Endothelial cell of umbilical vein (primary cell): ENCODE measurements around the gene C1orf226. TPM values are rescaled to one million over a fixed set of nuclear protein-coding genes. Genes with fewer than 3 reads are reported as not detected.

Source experiments
- BruUV-seq: library from RNA; stranded (reverse); fragments of 400-500 nt; replicated peaks from 2 replicates; lab custom pipeline; 2021; lab: Mats Ljungman, UMichigan
- CTCF ChIA-PET: fragments of 300-600, 350-600 bp; sonication (Branson Sonifier 250); formaldehyde crosslinking; loops from one replicate; lab custom pipeline; 2021; ENCODE audit warnings: antibody characterized with exemption, inconsistent platforms; lab: Charles Lee
- POLR2A ChIA-PET: fragments of 300-600, 350-600 bp; sonication (Branson Sonifier 250); formaldehyde crosslinking; loops from one replicate; lab custom pipeline; 2021; ENCODE audit warnings: antibody characterized with exemption, inconsistent platforms; lab: Charles Lee
- DNase-seq: peaks from one replicate; pipeline ENCODE4 v3.0.0-alpha.2; 2011; ENCODE audit warnings: low read depth, low spot score
- FAIRE-seq: peaks from 2 replicates; lab custom pipeline; 2011; peaks lifted over from hg19 to GRCh38; lab: Jason Lieb, UNC
- H2AFZ ChIP-seq: 2 replicates; pipeline ENCODE4 v1.6.0; 2012; ENCODE audit warnings: low read depth, low read length, control low read depth, inconsistent platforms
- H3K27ac ChIP-seq: 2 replicates; pipeline ENCODE4 v1.5.1; 2011; ENCODE audit warnings: low read depth, mild to moderate bottlenecking, control low read depth, low read length, moderate library complexity; ENCODE audit not compliant: insufficient read depth
- H3K27me3 ChIP-seq, 2 experiments: 2 replicates each; pipeline versions ENCODE4 v1.6.0 to v1.6.1; 2011; ENCODE audit warnings: low read length in 2 of 2, mixed read lengths in 1 of 2; ENCODE audit not compliant: control insufficient read depth in 2 of 2, insufficient read depth in 2 of 2
- H3K36me3 ChIP-seq, 2 experiments: 2 replicates in 1 of 2; 3 replicates in 1 of 2; pipeline ENCODE4 v1.5.1; 2011; ENCODE audit warnings: low read length in 2 of 2, mild to moderate bottlenecking in 1 of 2, moderate library complexity in 1 of 2; ENCODE audit not compliant: control insufficient read depth in 2 of 2, insufficient read depth in 2 of 2; ENCODE audit errors: extremely low read depth in 1 of 2
- H3K4me1 ChIP-seq: 3 replicates; pipeline ENCODE4 v1.5.1; 2011; ENCODE audit warnings: mild to moderate bottlenecking, low read length; ENCODE audit not compliant: control insufficient read depth, insufficient read depth; ENCODE audit errors: extremely low read depth
- H3K4me2 ChIP-seq: 2 replicates; pipeline ENCODE4 v1.6.1; 2011; ENCODE audit warnings: low read length, control low read depth, mixed read lengths; ENCODE audit not compliant: insufficient read depth
- H3K4me3 ChIP-seq, 3 experiments: fragments of 200-600 bp in 1 of 3; sonication (generic), shearing (Covaris generic) in 1 of 3; replicated peaks in 1 of 3; 2 replicates each; pipeline ENCODE4 v1.5.1; 2011 to 2016; ENCODE audit warnings: control low read depth in 3 of 3, low read length in 3 of 3, mild to moderate bottlenecking in 2 of 3, inconsistent platforms in 1 of 3, low read depth in 1 of 3, moderate library complexity in 1 of 3; ENCODE audit not compliant: insufficient read depth in 1 of 3
- H3K79me2 ChIP-seq: 2 replicates; pipeline ENCODE4 v1.6.0; 2012; ENCODE audit warnings: low read length, inconsistent platforms; ENCODE audit not compliant: control insufficient read depth, insufficient read depth
- H3K9ac ChIP-seq: replicated peaks from 2 replicates; pipeline ENCODE3; 2011; ENCODE audit warnings: low read length, control low read depth; ENCODE audit not compliant: insufficient read depth; ENCODE audit errors: extremely low read depth
- H3K9me1 ChIP-seq: replicated peaks from 3 replicates; pipeline ENCODE4 v1.6.0; 2011; ENCODE audit warnings: mild to moderate bottlenecking, low read length; ENCODE audit not compliant: control insufficient read depth, insufficient read depth; ENCODE audit errors: extremely low read depth
- H3K9me3 ChIP-seq: replicated peaks from 2 replicates; pipeline ENCODE4 v1.5.1; 2012; ENCODE audit warnings: low read length, inconsistent platforms; ENCODE audit not compliant: control insufficient read depth, insufficient read depth
- H4K20me1 ChIP-seq: replicated peaks from 2 replicates; pipeline ENCODE3; 2011; ENCODE audit warnings: mild to moderate bottlenecking, low read length; ENCODE audit not compliant: control insufficient read depth, insufficient read depth; ENCODE audit errors: extremely low read depth
- EZH2 ChIP-seq: IDR thresholded peaks from 2 replicates; pipeline ENCODE4 v1.6.1; 2012; ENCODE audit warnings: borderline replicate concordance, low read depth, mild to moderate bottlenecking, moderate library complexity, low read length, inconsistent platforms; ENCODE audit not compliant: severe bottlenecking
- FOS ChIP-seq: IDR thresholded peaks from 2 replicates; pipeline ENCODE4 v1.6.1; 2011; ENCODE audit warnings: mild to moderate bottlenecking, low read length, moderate library complexity, borderline replicate concordance; ENCODE audit not compliant: insufficient read depth
- GATA2 ChIP-seq: IDR thresholded peaks from 2 replicates; pipeline ENCODE4 v1.7.0; 2011; ENCODE audit warnings: low read depth, mild to moderate bottlenecking, moderate library complexity, mixed read lengths, low read length; ENCODE audit not compliant: insufficient read length, insufficient read depth
- JUN ChIP-seq: IDR thresholded peaks from 2 replicates; pipeline ENCODE4 v1.6.1; 2011; ENCODE audit warnings: borderline replicate concordance, low read depth; ENCODE audit not compliant: insufficient read length, insufficient read depth
- MYC ChIP-seq: IDR thresholded peaks from one replicate; pipeline ENCODE4 v1.6.1; 2011; ENCODE audit warnings: mild to moderate bottlenecking, low read depth, low read length
- POLR2A ChIP-seq: IDR thresholded peaks from 2 replicates; pipeline ENCODE4 v1.6.1; 2012; ENCODE audit warnings: low read depth, mild to moderate bottlenecking, control low read depth, low read length
- POLR2AphosphoS5 ChIP-seq: IDR thresholded peaks from 2 replicates; pipeline ENCODE4 v1.6.1; 2012; ENCODE audit warnings: low read depth, mild to moderate bottlenecking, control low read depth, low read length, moderate library complexity; ENCODE audit not compliant: insufficient read depth
- dilution Hi-C: fragments of 300-500 bp; cut with MboI; formaldehyde crosslinking; loops from one replicate; pipeline ENCODE4 v1.15.0; 2019; ENCODE audit warnings: low sequenced_read_pairs; ENCODE audit not compliant: extremely low pct_ligation_motif_present
- intact Hi-C: fragments of 100-400 bp; cut with micrococcal nuclease; formaldehyde crosslinking; loops from one replicate; pipeline ENCODE4 v1.10.0; 2022
- polyA plus RNA-seq, 4 experiments: library from polyadenylated mRNA; depleted of rRNA in 3 of 4; stranded (reverse) in 3 of 4; unstranded in 1 of 4; fragments of >200 nt; gene quantifications; 2 replicates each; pipeline versions ENCODE4 v1.2.1 to v1.2.3, GENCODE V29; 2011 to 2012; ENCODE audit warnings: missing spikeins in 1 of 4
- total RNA-seq: library from RNA; stranded (reverse); gene quantifications from 2 replicates; pipeline ENCODE4 v1.2.3, GENCODE V29; 2021
- TF ChIP-seq, protein P1 (sequence below), 2 donors: IDR thresholded peaks; 1 replicate in 1 of 2; 2 replicates in 1 of 2; pipeline ENCODE4 v1.5.1; 2011; ENCODE audit warnings: low read length in 2 of 2, mild to moderate bottlenecking in 2 of 2, moderate library complexity in 2 of 2, control low read depth in 1 of 2, inconsistent platforms in 1 of 2, low read depth in 1 of 2; ENCODE audit not compliant: insufficient read depth in 1 of 2; ENCODE audit errors: extremely low read depth in 1 of 2
- TF ChIP-seq, protein P2 (sequence below): IDR thresholded peaks from 2 replicates; pipeline ENCODE4 v1.6.1; 2011; ENCODE audit not compliant: insufficient read depth, insufficient read length

C1orf226 gene
- total and polyA plus RNA-seq, 2 donors (not counting 3 experiments of a cell fraction or from before 2014, with no cell fraction given), result 2.5 to 4.2 TPM

DNA sequence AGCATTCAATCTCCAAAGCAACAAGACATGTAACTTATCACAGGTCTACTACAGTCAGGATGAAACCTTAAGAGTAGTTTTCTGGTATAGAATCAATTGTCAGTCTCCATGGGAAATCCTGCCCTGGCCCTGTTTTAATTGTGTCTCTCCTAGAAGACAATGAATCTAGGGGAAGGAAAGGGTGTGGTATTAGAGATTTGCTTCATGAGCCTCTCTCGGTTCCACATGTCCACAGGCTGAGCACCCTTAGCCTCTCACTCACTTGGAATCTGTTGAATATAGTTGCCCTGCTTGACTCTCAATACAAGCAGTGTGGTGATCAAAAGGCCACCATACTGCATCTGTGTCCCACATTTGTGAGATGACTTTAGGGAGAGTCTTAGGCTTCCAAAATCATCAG is 22.6 kb upstream of the C1orf226 start:
- no TSS peak for BruUV-seq
- no peaks in the 10 kb centered on the region for H3K79me2 ChIP-seq
- intact Hi-C loops (no loop called here), dilution Hi-C loops (no loop called here)
- no peak overlapping the region for H3K4me3 ChIP-seq
- peaks cover 6% of the 10 kb centered on the region for H3K4me1 ChIP-seq
- H3K9me3 ChIP-seq, result no peaks in the 10 kb centered on the region
- no peak overlapping the region for H3K4me2 ChIP-seq
- no peak overlapping the region for H3K27ac ChIP-seq
- DNase-seq (no peak), FAIRE-seq (no peak)
- ChIA-PET POLR2A (interaction anchor here (0.7 kb wide), 1 partner anchor 355 kb away, joined by 3 read pairs; no protein-coding TSS in a partner anchor), CTCF (no interaction called here)
- no peak overlapping the region for H2AFZ ChIP-seq
- H4K20me1 ChIP-seq, result no peaks in the 10 kb centered on the region
- H3K27me3 ChIP-seq, result no peaks in the 10 kb centered on the region
- TF ChIP-seq, protein P1, sequence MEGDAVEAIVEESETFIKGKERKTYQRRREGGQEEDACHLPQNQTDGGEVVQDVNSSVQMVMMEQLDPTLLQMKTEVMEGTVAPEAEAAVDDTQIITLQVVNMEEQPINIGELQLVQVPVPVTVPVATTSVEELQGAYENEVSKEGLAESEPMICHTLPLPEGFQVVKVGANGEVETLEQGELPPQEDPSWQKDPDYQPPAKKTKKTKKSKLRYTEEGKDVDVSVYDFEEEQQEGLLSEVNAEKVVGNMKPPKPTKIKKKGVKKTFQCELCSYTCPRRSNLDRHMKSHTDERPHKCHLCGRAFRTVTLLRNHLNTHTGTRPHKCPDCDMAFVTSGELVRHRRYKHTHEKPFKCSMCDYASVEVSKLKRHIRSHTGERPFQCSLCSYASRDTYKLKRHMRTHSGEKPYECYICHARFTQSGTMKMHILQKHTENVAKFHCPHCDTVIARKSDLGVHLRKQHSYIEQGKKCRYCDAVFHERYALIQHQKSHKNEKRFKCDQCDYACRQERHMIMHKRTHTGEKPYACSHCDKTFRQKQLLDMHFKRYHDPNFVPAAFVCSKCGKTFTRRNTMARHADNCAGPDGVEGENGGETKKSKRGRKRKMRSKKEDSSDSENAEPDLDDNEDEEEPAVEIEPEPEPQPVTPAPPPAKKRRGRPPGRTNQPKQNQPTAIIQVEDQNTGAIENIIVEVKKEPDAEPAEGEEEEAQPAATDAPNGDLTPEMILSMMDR (IDR thresholded peaks at IDR 0.05; ENCODE audit: extremely low read depth in 1 of 2, insufficient read depth in 1 of 2, low read depth in 1 of 2, low read length in 2 of 2), result no peak
- TF ChIP-seq EZH2, result no peak
- H3K36me3 ChIP-seq, result peaks cover 0 to 9% of the 10 kb centered on the region in 2 experiments
- no peaks in the 10 kb centered on the region for H3K9me1 ChIP-seq
- no peak overlapping the region for H3K9ac ChIP-seq

DNA sequence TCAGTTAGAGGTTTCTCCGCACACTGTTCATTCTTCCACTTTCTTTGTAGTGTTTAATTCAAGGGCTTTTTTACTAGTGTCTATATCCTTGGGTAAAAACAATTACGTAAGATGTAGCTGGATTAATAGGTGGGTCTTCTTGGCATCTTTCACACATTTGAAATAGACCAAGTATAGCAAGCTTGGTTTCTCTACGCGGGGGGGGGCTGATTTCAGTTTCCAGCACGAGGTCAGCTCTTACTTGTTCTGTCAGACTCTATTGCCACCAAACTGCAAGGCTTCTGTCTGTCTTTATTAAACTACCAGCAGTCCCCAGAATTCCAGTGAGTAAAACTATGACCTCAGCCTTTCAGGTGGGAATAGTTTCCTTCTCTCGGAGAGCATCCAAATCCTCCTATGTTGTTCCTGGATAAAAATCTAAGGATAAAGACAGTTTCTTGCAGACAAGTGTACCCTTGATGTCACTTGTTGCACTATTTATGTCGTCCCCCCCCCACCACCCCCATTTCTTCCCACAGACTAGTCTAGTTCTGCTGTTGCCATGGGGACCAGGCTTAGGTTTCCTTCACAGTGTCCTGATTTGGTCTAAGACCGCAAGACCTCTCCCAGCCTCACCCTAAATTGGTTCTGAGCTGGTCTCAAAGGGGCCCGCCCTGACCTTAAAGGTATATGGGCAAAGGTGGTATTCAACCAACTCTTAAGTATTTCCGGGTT is 21.8 kb upstream of the C1orf226 start:
- Histone ChIP-seq H2AFZ (no peak overlapping the region), H3K4me2 (no peak overlapping the region), H3K4me3 (no peak overlapping the region), H3K27ac (no peak overlapping the region), H3K79me2 (no peaks in the 10 kb centered on the region), H3K36me3 (peaks cover 0 to 9% of the 10 kb centered on the region in 2 experiments), H3K4me1 (no peaks in the 10 kb centered on the region), H3K9me3 (no peaks in the 10 kb centered on the region), H3K27me3 (no peaks in the 10 kb centered on the region), H3K9ac (no peak overlapping the region), H3K9me1 (no peaks in the 10 kb centered on the region), H4K20me1 (no peaks in the 10 kb centered on the region)
- CTCF ChIA-PET, result no interaction called here
- dilution Hi-C loops, result no loop called here
- no peak for TF ChIP-seq POLR2A
- no peak for TF ChIP-seq FOS
- no peak for TF ChIP-seq MYC
- TF ChIP-seq JUN, result no peak
- TF ChIP-seq, protein P2, sequence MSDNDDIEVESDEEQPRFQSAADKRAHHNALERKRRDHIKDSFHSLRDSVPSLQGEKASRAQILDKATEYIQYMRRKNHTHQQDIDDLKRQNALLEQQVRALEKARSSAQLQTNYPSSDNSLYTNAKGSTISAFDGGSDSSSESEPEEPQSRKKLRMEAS, result no peak
- TF ChIP-seq, protein P1 (IDR thresholded peaks at IDR 0.05; ENCODE audit: extremely low read depth in 1 of 2, insufficient read depth in 1 of 2, low read depth in 1 of 2, low read length in 2 of 2), result no peak
- TF ChIP-seq EZH2, result no peak
- TF ChIP-seq POLR2AphosphoS5, result no peak
- TF ChIP-seq GATA2, result no peak
- no TSS peak for BruUV-seq
- intact Hi-C loops, result no loop called here
- FAIRE-seq (no peak), DNase-seq (no peak)
- POLR2A ChIA-PET, result interaction anchor here (0.7 kb wide), 1 partner anchor 356 kb away, joined by 3 read pairs; no protein-coding TSS in a partner anchor
